ENCODE data around the gene CD48. TPM values are rescaled to one million over a fixed set of nuclear protein-coding genes. Genes with fewer than 3 reads are reported as not detected.
"Not testable (repeated sequence)": the region's sequence is repeated elsewhere in the genome, so short reads cannot be mapped to it uniquely, and the experiment has no call there.

The CD48 gene
- total and polyA plus RNA-seq, 2 donors (not counting 1 experiment from before 2014, with no cell fraction given) = 252 to 428 TPM

- peaks cover 58% of the 10 kb centered on the region for H3K79me2 ChIP-seq (ENCODE audit: control insufficient read depth, insufficient read depth, low read length)
Measured at GRCh38 chr1:160713161-160713560, 1.5 kb upstream of the CD48 start.

GRCh38 chr1:160712525-160713080, 981 bp upstream of the CD48 start:
- H3K9me3 ChIP-seq (ENCODE audit: control extremely low read depth in 1 of 3, control insufficient read depth in 2 of 3, insufficient read depth in 1 of 3, low read length in 2 of 3); H3K4me3 Mint-ChIP-seq; H3K27ac Mint-ChIP-seq; H3K9me3 Mint-ChIP-seq (ENCODE audit: insufficient read depth); H3K27me3 ChIP-seq (replicated peaks in 1 of 4; ENCODE audit: control extremely low read depth in 1 of 4, control insufficient read depth in 3 of 4, insufficient read depth in 4 of 4, low read length in 3 of 4); H3K27me3 Mint-ChIP-seq; POLR2A ChIA-PET; H4K20me1 ChIP-seq (ENCODE audit: control insufficient read depth, insufficient read depth, low read length, poor library complexity, severe bottlenecking): not testable (repeated sequence)
- Histone ChIP-seq H3K79me2 (ENCODE audit: control insufficient read depth, insufficient read depth, low read length) (peaks cover 63% of the 10 kb centered on the region), H3K36me3 (replicated peaks in 1 of 2; ENCODE audit: control extremely low read depth in 1 of 2, control insufficient read depth in 1 of 2, extremely low read depth in 1 of 2, insufficient read depth in 2 of 2, low read length in 1 of 2) (peaks cover 1 to 12% of the 10 kb centered on the region in 2 experiments), H3K4me3 (ENCODE audit: control extremely low read depth in 1 of 5, extremely low read depth in 1 of 5, insufficient read depth in 1 of 5, low read depth in 2 of 5, low read length in 4 of 5) (peak overlapping the region in 4 of 5 experiments; percentile 18 to 99 (median 88)), H3K4me2 (replicated peaks; ENCODE audit: low read depth, low read length, poor library complexity, severe bottlenecking) (peak overlapping the region; percentile 83), H2AFZ (ENCODE audit: insufficient read depth, low read depth, low read length, poor library complexity, severe bottlenecking) (peak overlapping the region; percentile 68), H3K27ac (ENCODE audit: low read length in 2 of 2) (peak overlapping the region; percentile 89 to 95), H3K9ac (ENCODE audit: low read length) (peak overlapping the region; percentile 96), H3K4me1 (ENCODE audit: control insufficient read depth in 2 of 2, insufficient read depth in 2 of 2, low read length in 2 of 2) (peaks cover 54 to 56% of the 10 kb centered on the region in 2 donors)
- intact Hi-C loops (cut with micrococcal nuclease) = loop anchor here (1.0 to 10.0 kb wide), 3 partner anchors 14 to 422 kb away; partner anchors contain the start of gene DEDD
- H3K4me1 Mint-ChIP-seq = peaks cover 26% of the 10 kb centered on the region
- peak; percentile 86 for DNase-seq
- 40% methylated on average over 2 of the region's 5 CpGs for WGBS (ENCODE audit: insufficient coverage)
- ATAC-seq (ENCODE audit: low read depth) = peak; percentile 46
- CTCF ChIA-PET = interaction anchor here (0.6 to 6.1 kb wide), 15 partner anchors 9 to 391 kb away, joined by 3 to 52 read pairs (median 5); partner anchors contain the start of genes ITLN2 and SLAMF1

More at GRCh38 chr1:160713161-160713560, 1.5 kb upstream of the CD48 start:
- Histone ChIP-seq H3K9ac (ENCODE audit: low read length) (peak overlapping the region; percentile 96), H2AFZ (ENCODE audit: insufficient read depth, low read depth, low read length, poor library complexity, severe bottlenecking) (peak overlapping the region; percentile 39), H3K4me3 (ENCODE audit: control extremely low read depth in 1 of 5, extremely low read depth in 1 of 5, insufficient read depth in 1 of 5, low read depth in 2 of 5, low read length in 4 of 5) (peak overlapping the region in 2 of 5 experiments; percentile 18 to 99), H3K4me2 (replicated peaks; ENCODE audit: low read depth, low read length, poor library complexity, severe bottlenecking) (peak overlapping the region; percentile 83), H3K4me1 (ENCODE audit: control insufficient read depth in 2 of 2, insufficient read depth in 2 of 2, low read length in 2 of 2) (peaks cover 48 to 50% of the 10 kb centered on the region in 2 donors), H3K9me3 (ENCODE audit: control extremely low read depth in 1 of 3, control insufficient read depth in 2 of 3, insufficient read depth in 1 of 3, low read length in 2 of 3) (no peaks in the 10 kb centered on the region), H4K20me1 (ENCODE audit: control insufficient read depth, insufficient read depth, low read length, poor library complexity, severe bottlenecking) (no peaks in the 10 kb centered on the region), H3K36me3 (replicated peaks in 1 of 2; ENCODE audit: control extremely low read depth in 1 of 2, control insufficient read depth in 1 of 2, extremely low read depth in 1 of 2, insufficient read depth in 2 of 2, low read length in 1 of 2) (peaks cover 1 to 12% of the 10 kb centered on the region in 2 experiments), H3K27me3 (replicated peaks in 1 of 4; ENCODE audit: control extremely low read depth in 1 of 4, control insufficient read depth in 3 of 4, insufficient read depth in 4 of 4, low read length in 3 of 4) (no peaks in the 10 kb centered on the region), H3K27ac (ENCODE audit: low read length in 2 of 2) (peak overlapping the region; percentile 89 to 95)
- H3K9me3 Mint-ChIP-seq (ENCODE audit: insufficient read depth) = no peaks in the 10 kb centered on the region
- ATAC-seq (ENCODE audit: low read depth) (no peak), DNase-seq (no peak)
- no peaks in the 10 kb centered on the region for H3K27me3 Mint-ChIP-seq
- H3K27ac Mint-ChIP-seq = no peak overlapping the region
- intact Hi-C loops (cut with micrococcal nuclease) = loop anchor here (2.0 to 10.0 kb wide), 2 partner anchors 14 to 422 kb away; partner anchors contain the start of gene DEDD
- H3K4me3 Mint-ChIP-seq = no peak overlapping the region
- peaks cover 26% of the 10 kb centered on the region for H3K4me1 Mint-ChIP-seq
- TF ChIP-seq CTCF (IDR thresholded peaks at IDR 0.05) = no peak
- no peak for TF ChIP-seq EZH2 (IDR thresholded peaks at IDR 0.05; ENCODE audit: borderline replicate concordance, insufficient read depth, low read depth, low read length, poor library complexity, severe bottlenecking)
- POLR2A ChIA-PET = interaction anchor here (0.6 kb wide), 1 partner anchor 11 kb away, joined by 5 read pairs; no protein-coding TSS in a partner anchor
- CTCF ChIA-PET = interaction anchor here (0.6 to 6.1 kb wide), 13 partner anchors 9 to 390 kb away, joined by 3 to 52 read pairs (median 5); partner anchors contain the start of genes ITLN2 and SLAMF1
- no CpG with 5 or more reads among the region's 1 CpG for whole genome bisulfite sequencing (ENCODE audit: insufficient coverage)
